KMS-11 (cell line): ENCODE measurements around the gene HNF4A.
"Not testable (repeated sequence)": the region's sequence is repeated elsewhere in the genome, so short reads cannot be mapped to it uniquely, and the experiment has no call there.

Experiments
- H2AFZ ChIP-seq: fragments of 200-600 bp; sonication (generic); 2 replicates; pipeline ENCODE4 v1.6.1; 2016; ENCODE audit warnings: antibody characterized with exemption, mixed run types, low read depth
- H3K27ac ChIP-seq: fragments of 200-600 bp; sonication (generic); 2 replicates; pipeline ENCODE4 v1.6.1; 2016; ENCODE audit warnings: mild to moderate bottlenecking, mixed run types
- H3K27me3 ChIP-seq: fragments of 200-600 bp; sonication (generic); 2 replicates; pipeline ENCODE4 v1.6.1; 2017; ENCODE audit warnings: mild to moderate bottlenecking, low read depth, mixed run types, moderate library complexity; ENCODE audit not compliant: insufficient read depth
- H3K36me3 ChIP-seq: fragments of 200-600 bp; sonication (generic); 2 replicates; pipeline ENCODE4 v1.6.1; 2017; ENCODE audit warnings: mild to moderate bottlenecking, mixed run types; ENCODE audit not compliant: insufficient read depth
- H3K4me1 ChIP-seq: fragments of 200-600 bp; sonication (generic); 2 replicates; pipeline ENCODE4 v1.6.1; 2016; ENCODE audit warnings: mild to moderate bottlenecking, low read depth, mixed run types; ENCODE audit not compliant: poor library complexity, severe bottlenecking
- H3K4me2 ChIP-seq: fragments of 200-600 bp; sonication (generic); 2 replicates; pipeline ENCODE4 v1.7.0; 2016; ENCODE audit warnings: mild to moderate bottlenecking, mixed run types
- H3K4me3 ChIP-seq: fragments of 200-600 bp; sonication (generic); IDR thresholded peaks from 2 replicates; pipeline ENCODE4 v1.6.1; 2017; ENCODE audit warnings: low read depth, low read length, mixed read lengths; ENCODE audit not compliant: insufficient read depth
- H3K79me2 ChIP-seq: fragments of 200-600 bp; sonication (generic); 2 replicates; pipeline ENCODE4 v1.6.1; 2016; ENCODE audit warnings: low read depth, mixed run types; ENCODE audit not compliant: insufficient read depth
- H3K9ac ChIP-seq: fragments of 200-600 bp; sonication (generic); 2 replicates; pipeline ENCODE4 v1.6.1; 2016; ENCODE audit warnings: mild to moderate bottlenecking, mixed run types
- H4K20me1 ChIP-seq: fragments of 200-600 bp; sonication (generic); 2 replicates; pipeline ENCODE4 v1.6.1; 2016; ENCODE audit warnings: mild to moderate bottlenecking, mixed run types; ENCODE audit not compliant: insufficient read depth
- TF ChIP-seq, protein P1 (sequence below): fragments of 200-600 bp; sonication (generic); conservative IDR thresholded peaks from 2 replicates; pipeline ENCODE4 v1.6.1; 2017; ENCODE audit warnings: low read depth, mild to moderate bottlenecking, antibody characterized with exemption, low read length, moderate library complexity, mixed read lengths

HNF4A gene

GRCh38 chr20:44344723-44345122, 10.8 kb upstream of the HNF4A start:
- H3K27me3 ChIP-seq = no peaks in the 10 kb centered on the region
- H3K4me1 ChIP-seq = no peaks in the 10 kb centered on the region
- no peak overlapping the region for H3K27ac ChIP-seq
- no peaks in the 10 kb centered on the region for H4K20me1 ChIP-seq
- no peak overlapping the region for H3K4me2 ChIP-seq
- H3K79me2 ChIP-seq = no peaks in the 10 kb centered on the region
- H3K9ac ChIP-seq = no peak overlapping the region
- H3K4me3 ChIP-seq = no peak overlapping the region
- no peaks in the 10 kb centered on the region for H3K36me3 ChIP-seq
- TF ChIP-seq, protein P1, sequence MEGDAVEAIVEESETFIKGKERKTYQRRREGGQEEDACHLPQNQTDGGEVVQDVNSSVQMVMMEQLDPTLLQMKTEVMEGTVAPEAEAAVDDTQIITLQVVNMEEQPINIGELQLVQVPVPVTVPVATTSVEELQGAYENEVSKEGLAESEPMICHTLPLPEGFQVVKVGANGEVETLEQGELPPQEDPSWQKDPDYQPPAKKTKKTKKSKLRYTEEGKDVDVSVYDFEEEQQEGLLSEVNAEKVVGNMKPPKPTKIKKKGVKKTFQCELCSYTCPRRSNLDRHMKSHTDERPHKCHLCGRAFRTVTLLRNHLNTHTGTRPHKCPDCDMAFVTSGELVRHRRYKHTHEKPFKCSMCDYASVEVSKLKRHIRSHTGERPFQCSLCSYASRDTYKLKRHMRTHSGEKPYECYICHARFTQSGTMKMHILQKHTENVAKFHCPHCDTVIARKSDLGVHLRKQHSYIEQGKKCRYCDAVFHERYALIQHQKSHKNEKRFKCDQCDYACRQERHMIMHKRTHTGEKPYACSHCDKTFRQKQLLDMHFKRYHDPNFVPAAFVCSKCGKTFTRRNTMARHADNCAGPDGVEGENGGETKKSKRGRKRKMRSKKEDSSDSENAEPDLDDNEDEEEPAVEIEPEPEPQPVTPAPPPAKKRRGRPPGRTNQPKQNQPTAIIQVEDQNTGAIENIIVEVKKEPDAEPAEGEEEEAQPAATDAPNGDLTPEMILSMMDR = no peak
- H2AFZ ChIP-seq = no peak overlapping the region

DNA sequence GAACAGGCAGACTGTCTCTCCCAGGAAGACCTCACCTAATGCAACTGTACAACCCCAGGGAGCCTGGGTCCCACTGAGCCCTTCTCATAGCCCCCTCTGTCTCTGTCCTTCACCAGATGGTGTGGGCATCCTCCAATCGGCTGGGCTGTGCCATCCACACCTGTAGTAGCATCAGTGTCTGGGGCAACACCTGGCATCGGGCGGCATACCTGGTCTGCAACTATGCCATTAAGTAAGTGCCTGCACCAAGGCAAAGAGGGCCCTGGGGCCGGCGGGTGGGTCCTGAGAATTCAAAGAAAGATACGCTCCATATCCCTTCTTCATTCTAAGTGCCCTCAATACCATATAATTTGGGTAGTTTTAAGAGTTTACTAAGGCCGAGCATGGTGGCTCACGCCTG, 10.4 kb upstream of the HNF4A start:
- Histone ChIP-seq H3K4me3 (no peak overlapping the region), H3K36me3 (no peaks in the 10 kb centered on the region), H3K27ac (no peak overlapping the region), H4K20me1 (no peaks in the 10 kb centered on the region), H3K4me1 (no peaks in the 10 kb centered on the region), H2AFZ (no peak overlapping the region), H3K9ac (no peak overlapping the region), H3K4me2 (no peak overlapping the region), H3K27me3 (no peaks in the 10 kb centered on the region), H3K79me2 (no peaks in the 10 kb centered on the region)
- TF ChIP-seq, protein P1 = no peak

- not testable (repeated sequence) for H3K27ac ChIP-seq, H3K4me1 ChIP-seq, H3K4me2 ChIP-seq, H4K20me1 ChIP-seq, H2AFZ ChIP-seq, H3K4me3 ChIP-seq, H3K9ac ChIP-seq, H3K79me2 ChIP-seq, H3K27me3 ChIP-seq, H3K36me3 ChIP-seq
Observed at GRCh38 chr20:44345941-44346340, 9.6 kb upstream of the HNF4A start.

- H3K27ac ChIP-seq = no peak overlapping the region
- H3K4me2 ChIP-seq = no peak overlapping the region
- TF ChIP-seq, protein P1 = no peak
- H3K79me2 ChIP-seq = no peaks in the 10 kb centered on the region
- H2AFZ ChIP-seq = no peak overlapping the region
- no peaks in the 10 kb centered on the region for H3K27me3 ChIP-seq
- H3K36me3 ChIP-seq = no peaks in the 10 kb centered on the region
- H3K4me1 ChIP-seq = no peaks in the 10 kb centered on the region
- no peak overlapping the region for H3K9ac ChIP-seq
- H4K20me1 ChIP-seq = no peaks in the 10 kb centered on the region
- H3K4me3 ChIP-seq = no peak overlapping the region
Observed at GRCh38 chr20:44348168-44348659, 7.3 kb upstream of the HNF4A start.

DNA sequence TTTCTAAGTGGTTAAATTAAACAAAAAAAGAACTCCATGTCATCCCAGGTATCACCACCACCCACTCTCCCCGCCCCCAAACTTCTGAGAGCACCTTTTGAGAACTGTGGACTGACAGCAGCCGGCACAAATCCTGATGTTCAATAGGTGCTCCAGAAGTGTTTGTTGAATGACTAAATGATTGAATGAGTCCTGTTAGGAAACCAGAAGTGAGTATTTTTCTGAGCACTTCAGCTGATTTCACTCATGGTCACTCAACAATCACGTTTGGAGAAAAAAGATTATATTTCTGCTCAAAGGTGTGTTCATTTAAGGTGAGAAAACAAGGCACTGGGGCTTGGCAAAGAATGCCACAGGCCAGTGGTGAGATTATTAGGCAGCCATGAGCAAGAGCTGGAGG, 6.2 kb upstream of the HNF4A start:
- TF ChIP-seq, protein P1 = no peak

More for the DNA sequence above, 6.2 kb upstream of the HNF4A start:
- Histone ChIP-seq H3K27me3 (no peaks in the 10 kb centered on the region), H3K36me3 (no peaks in the 10 kb centered on the region), H3K4me3 (no peak overlapping the region), H4K20me1 (no peaks in the 10 kb centered on the region), H3K27ac (no peak overlapping the region), H3K9ac (no peak overlapping the region), H2AFZ (no peak overlapping the region), H3K4me2 (no peak overlapping the region), H3K79me2 (no peaks in the 10 kb centered on the region), H3K4me1 (no peaks in the 10 kb centered on the region)
